ENCODE results near the gene CCNE1. TPM values are rescaled to one million over a fixed set of nuclear protein-coding genes. Genes with fewer than 3 reads are reported as not detected.

Gene CCNE1
- total and polyA plus RNA-seq, 2 of the 13 experiments (the other 11 are each of a cell fraction or from before 2014, with no cell fraction given): 16.0 to 50.6 TPM

DNA sequence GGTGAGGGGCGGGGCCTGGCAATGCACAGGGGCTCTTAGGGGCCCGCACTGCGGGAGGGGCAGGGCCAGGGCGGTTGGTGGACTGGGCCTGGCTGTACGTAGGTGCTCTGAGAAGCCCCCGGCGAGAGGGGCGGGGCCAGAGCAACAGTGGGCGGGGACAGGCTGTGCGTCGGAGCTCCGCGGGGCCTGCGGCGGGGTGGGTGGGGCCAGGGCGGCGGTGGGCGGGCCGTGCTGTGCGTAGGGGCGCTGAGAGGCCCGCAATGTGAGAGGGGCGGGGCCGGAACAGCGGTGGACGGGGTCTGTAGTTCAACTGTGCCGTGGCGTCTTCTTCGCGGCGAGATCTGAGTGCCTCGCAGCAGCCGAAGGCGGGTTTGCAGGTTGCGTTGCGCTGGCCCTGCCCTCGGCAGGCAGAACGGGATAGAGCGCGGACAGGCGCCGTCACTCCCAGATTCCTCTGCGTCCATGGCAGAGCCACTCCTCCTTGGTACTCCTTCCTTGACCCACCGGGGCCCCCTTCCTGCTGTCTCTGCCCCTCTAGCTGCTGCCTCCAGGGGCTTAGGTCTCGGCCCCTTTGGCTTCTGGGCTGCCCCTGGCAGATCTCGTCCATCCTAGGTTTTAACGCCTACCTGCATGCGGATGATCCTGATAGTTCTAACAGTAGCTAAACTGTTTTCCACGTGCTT lies 33.2 kb downstream of the CCNE1 start (continued):
- 0 out of 2 replicates have a peak, but pooled peaks have one; percentile 35 for TF ChIP-seq ZNF280B (CRISPR knock-in tag; IDR thresholded peaks at IDR 0.05; ENCODE audit: borderline replicate concordance)
- TF ChIP-seq GATAD2A (CRISPR knock-in tag; IDR thresholded peaks at IDR 0.05): no peak
- TF ChIP-seq ZBTB7B (CRISPR knock-in tag; IDR thresholded peaks at IDR 0.05): peak; percentile 53; the same call in 1 of the 2 replicates
- TF ChIP-seq ZNF234 (CRISPR knock-in tag; conservative IDR thresholded peaks at IDR 0.05): 0 out of 2 replicates have a peak, but pooled peaks have one; percentile 50
- peak; percentile 12; the same call in 1 of the 2 replicates for TF ChIP-seq ZBTB7A (CRISPR knock-in tag; IDR thresholded peaks at IDR 0.05)
- TF ChIP-seq, protein P1, sequence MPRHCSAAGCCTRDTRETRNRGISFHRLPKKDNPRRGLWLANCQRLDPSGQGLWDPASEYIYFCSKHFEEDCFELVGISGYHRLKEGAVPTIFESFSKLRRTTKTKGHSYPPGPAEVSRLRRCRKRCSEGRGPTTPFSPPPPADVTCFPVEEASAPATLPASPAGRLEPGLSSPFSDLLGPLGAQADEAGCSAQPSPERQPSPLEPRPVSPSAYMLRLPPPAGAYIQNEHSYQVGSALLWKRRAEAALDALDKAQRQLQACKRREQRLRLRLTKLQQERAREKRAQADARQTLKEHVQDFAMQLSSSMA (CRISPR knock-in tag; IDR thresholded peaks at IDR 0.05): no peak
- peak; percentile 81 for TF ChIP-seq GABPB1 (CRISPR knock-in tag; IDR thresholded peaks at IDR 0.05)
- TF ChIP-seq ZGPAT (CRISPR knock-in tag; IDR thresholded peaks at IDR 0.05): peak; percentile 26; the same call in 1 of the 2 replicates
- TF ChIP-seq ZNF616 (CRISPR knock-in tag; IDR thresholded peaks at IDR 0.05; ENCODE audit: low read depth): no peak; the same call in 1 of the 2 replicates
- TF ChIP-seq MXD4 (CRISPR knock-in tag; IDR thresholded peaks at IDR 0.05): 0 out of 2 replicates have a peak, but pooled peaks have one; percentile 53
- no peak for TF ChIP-seq HNRNPH1 (optimal IDR thresholded peaks at IDR 0.05; ENCODE audit: low read depth, low read length)
- TF ChIP-seq TCF12 (IDR thresholded peaks at IDR 0.05): no peak
- TF ChIP-seq TCF12 (CRISPR knock-in tag; IDR thresholded peaks at IDR 0.05): 0 out of 2 replicates have a peak, but pooled peaks have one; percentile 10
- TF ChIP-seq ZNF225 (CRISPR knock-in tag; IDR thresholded peaks at IDR 0.05): 0 out of 2 replicates have a peak, but pooled peaks have one; percentile 27
- no peak for TF ChIP-seq TARDBP (CRISPR knock-in tag; IDR thresholded peaks at IDR 0.05)
- TF ChIP-seq ZNF564 (CRISPR knock-in tag; IDR thresholded peaks at IDR 0.05): no peak
- TF ChIP-seq RNF219 (CRISPR knock-in tag; IDR thresholded peaks at IDR 0.05): no peak
- TF ChIP-seq, protein P2, sequence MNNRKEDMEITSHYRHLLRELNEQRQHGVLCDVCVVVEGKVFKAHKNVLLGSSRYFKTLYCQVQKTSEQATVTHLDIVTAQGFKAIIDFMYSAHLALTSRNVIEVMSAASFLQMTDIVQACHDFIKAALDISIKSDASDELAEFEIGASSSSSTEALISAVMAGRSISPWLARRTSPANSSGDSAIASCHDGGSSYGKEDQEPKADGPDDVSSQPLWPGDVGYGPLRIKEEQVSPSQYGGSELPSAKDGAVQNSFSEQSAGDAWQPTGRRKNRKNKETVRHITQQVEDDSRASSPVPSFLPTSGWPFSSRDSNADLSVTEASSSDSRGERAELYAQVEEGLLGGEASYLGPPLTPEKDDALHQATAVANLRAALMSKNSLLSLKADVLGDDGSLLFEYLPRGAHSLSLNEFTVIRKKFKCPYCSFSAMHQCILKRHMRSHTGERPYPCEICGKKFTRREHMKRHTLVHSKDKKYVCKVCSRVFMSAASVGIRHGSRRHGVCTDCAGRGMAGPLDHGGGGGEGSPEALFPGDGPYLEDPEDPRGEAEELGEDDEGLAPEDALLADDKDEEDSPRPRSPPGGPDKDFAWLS (CRISPR knock-in tag; IDR thresholded peaks at IDR 0.05; ENCODE audit: borderline replicate concordance): no peak
- TF ChIP-seq, protein P3, sequence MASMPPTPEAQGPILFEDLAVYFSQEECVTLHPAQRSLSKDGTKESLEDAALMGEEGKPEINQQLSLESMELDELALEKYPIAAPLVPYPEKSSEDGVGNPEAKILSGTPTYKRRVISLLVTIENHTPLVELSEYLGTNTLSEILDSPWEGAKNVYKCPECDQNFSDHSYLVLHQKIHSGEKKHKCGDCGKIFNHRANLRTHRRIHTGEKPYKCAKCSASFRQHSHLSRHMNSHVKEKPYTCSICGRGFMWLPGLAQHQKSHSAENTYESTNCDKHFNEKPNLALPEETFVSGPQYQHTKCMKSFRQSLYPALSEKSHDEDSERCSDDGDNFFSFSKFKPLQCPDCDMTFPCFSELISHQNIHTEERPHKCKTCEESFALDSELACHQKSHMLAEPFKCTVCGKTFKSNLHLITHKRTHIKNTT (CRISPR knock-in tag; IDR thresholded peaks at IDR 0.05): no peak
- TF ChIP-seq ZNF678 (CRISPR knock-in tag; IDR thresholded peaks at IDR 0.05): no peak
- no peak for TF ChIP-seq ZNF720 (CRISPR knock-in tag; IDR thresholded peaks at IDR 0.05)
